Measurements from ENCODE around the gene NRG2. TPM values are rescaled to one million over a fixed set of nuclear protein-coding genes. Genes with fewer than 3 reads are reported as not detected.

The NRG2 gene
- total and polyA plus RNA-seq, 2 of the 8 experiments (the other 6 are each of a cell fraction or from before 2014, with no cell fraction given), result 0.27 to 0.54 TPM

- TF ChIP-seq, protein P1, sequence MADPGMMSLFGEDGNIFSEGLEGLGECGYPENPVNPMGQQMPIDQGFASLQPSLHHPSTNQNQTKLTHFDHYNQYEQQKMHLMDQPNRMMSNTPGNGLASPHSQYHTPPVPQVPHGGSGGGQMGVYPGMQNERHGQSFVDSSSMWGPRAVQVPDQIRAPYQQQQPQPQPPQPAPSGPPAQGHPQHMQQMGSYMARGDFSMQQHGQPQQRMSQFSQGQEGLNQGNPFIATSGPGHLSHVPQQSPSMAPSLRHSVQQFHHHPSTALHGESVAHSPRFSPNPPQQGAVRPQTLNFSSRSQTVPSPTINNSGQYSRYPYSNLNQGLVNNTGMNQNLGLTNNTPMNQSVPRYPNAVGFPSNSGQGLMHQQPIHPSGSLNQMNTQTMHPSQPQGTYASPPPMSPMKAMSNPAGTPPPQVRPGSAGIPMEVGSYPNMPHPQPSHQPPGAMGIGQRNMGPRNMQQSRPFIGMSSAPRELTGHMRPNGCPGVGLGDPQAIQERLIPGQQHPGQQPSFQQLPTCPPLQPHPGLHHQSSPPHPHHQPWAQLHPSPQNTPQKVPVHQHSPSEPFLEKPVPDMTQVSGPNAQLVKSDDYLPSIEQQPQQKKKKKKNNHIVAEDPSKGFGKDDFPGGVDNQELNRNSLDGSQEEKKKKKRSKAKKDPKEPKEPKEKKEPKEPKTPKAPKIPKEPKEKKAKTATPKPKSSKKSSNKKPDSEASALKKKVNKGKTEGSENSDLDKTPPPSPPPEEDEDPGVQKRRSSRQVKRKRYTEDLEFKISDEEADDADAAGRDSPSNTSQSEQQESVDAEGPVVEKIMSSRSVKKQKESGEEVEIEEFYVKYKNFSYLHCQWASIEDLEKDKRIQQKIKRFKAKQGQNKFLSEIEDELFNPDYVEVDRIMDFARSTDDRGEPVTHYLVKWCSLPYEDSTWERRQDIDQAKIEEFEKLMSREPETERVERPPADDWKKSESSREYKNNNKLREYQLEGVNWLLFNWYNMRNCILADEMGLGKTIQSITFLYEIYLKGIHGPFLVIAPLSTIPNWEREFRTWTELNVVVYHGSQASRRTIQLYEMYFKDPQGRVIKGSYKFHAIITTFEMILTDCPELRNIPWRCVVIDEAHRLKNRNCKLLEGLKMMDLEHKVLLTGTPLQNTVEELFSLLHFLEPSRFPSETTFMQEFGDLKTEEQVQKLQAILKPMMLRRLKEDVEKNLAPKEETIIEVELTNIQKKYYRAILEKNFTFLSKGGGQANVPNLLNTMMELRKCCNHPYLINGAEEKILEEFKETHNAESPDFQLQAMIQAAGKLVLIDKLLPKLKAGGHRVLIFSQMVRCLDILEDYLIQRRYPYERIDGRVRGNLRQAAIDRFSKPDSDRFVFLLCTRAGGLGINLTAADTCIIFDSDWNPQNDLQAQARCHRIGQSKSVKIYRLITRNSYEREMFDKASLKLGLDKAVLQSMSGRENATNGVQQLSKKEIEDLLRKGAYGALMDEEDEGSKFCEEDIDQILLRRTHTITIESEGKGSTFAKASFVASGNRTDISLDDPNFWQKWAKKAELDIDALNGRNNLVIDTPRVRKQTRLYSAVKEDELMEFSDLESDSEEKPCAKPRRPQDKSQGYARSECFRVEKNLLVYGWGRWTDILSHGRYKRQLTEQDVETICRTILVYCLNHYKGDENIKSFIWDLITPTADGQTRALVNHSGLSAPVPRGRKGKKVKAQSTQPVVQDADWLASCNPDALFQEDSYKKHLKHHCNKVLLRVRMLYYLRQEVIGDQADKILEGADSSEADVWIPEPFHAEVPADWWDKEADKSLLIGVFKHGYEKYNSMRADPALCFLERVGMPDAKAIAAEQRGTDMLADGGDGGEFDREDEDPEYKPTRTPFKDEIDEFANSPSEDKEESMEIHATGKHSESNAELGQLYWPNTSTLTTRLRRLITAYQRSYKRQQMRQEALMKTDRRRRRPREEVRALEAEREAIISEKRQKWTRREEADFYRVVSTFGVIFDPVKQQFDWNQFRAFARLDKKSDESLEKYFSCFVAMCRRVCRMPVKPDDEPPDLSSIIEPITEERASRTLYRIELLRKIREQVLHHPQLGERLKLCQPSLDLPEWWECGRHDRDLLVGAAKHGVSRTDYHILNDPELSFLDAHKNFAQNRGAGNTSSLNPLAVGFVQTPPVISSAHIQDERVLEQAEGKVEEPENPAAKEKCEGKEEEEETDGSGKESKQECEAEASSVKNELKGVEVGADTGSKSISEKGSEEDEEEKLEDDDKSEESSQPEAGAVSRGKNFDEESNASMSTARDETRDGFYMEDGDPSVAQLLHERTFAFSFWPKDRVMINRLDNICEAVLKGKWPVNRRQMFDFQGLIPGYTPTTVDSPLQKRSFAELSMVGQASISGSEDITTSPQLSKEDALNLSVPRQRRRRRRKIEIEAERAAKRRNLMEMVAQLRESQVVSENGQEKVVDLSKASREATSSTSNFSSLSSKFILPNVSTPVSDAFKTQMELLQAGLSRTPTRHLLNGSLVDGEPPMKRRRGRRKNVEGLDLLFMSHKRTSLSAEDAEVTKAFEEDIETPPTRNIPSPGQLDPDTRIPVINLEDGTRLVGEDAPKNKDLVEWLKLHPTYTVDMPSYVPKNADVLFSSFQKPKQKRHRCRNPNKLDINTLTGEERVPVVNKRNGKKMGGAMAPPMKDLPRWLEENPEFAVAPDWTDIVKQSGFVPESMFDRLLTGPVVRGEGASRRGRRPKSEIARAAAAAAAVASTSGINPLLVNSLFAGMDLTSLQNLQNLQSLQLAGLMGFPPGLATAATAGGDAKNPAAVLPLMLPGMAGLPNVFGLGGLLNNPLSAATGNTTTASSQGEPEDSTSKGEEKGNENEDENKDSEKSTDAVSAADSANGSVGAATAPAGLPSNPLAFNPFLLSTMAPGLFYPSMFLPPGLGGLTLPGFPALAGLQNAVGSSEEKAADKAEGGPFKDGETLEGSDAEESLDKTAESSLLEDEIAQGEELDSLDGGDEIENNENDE (IDR thresholded peaks at IDR 0.05; ENCODE audit: insufficient replicate concordance, low read length), result no peak
- no peak for TF ChIP-seq SAP30 (IDR thresholded peaks at IDR 0.05; ENCODE audit: insufficient read depth, insufficient replicate concordance, low read length)
- no peak for TF ChIP-seq USF2 (IDR thresholded peaks at IDR 0.05; ENCODE audit: low read length)
- TF ChIP-seq JUND (IDR thresholded peaks at IDR 0.05; ENCODE audit: low read length), result no peak
- no peak for TF ChIP-seq CTCF (IDR thresholded peaks at IDR 0.05; ENCODE audit: control extremely low read depth in 1 of 3, insufficient read depth in 1 of 3, low read depth in 1 of 3, low read length in 3 of 3)
- no peak for TF ChIP-seq SIRT6 (IDR thresholded peaks at IDR 0.05; ENCODE audit: low read length)
These were observed 15.3 kb upstream of the NRG2 start (continued) for GRCh38 chr5:140058212-140058932.

Data from H1 (cell line).